ENCODE data around the gene FAM193A.
"Not testable (repeated sequence)": the region's sequence is repeated elsewhere in the genome, so short reads cannot be mapped to it uniquely, and the experiment has no call there.

Gene FAM193A

GRCh38 chr4:2750719-2751605 lies 214.5 kb downstream of the FAM193A start:
- no peak for DNase-seq (ENCODE audit: low spot score)

GRCh38 chr4:2753436-2753835 lies 217.0 kb downstream of the FAM193A start:
- DNase-seq (ENCODE audit: low spot score) = no peak

- no peak for DNase-seq (ENCODE audit: low spot score)
These were observed 218.7 kb downstream of the FAM193A start for GRCh38 chr4:2754848-2755819.

GRCh38 chr4:2755821-2756690 lies 219.6 kb downstream of the FAM193A start, which contains the start of gene TNIP2:
TSS of gene TNIP2 (minus strand) at chr4:2756336. CDS start at chr4:2756289, 47 bp downstream.
- DNase-seq (ENCODE audit: low spot score) = peak; percentile 79

- no peak for DNase-seq (ENCODE audit: low spot score)
These were observed 220.4 kb downstream of the FAM193A start for GRCh38 chr4:2756691-2757350.

- no peak for DNase-seq (ENCODE audit: low spot score)
These were observed 221.0 kb downstream of the FAM193A start for GRCh38 chr4:2757426-2757825.

GRCh38 chr4:2761035-2761923 lies 224.8 kb downstream of the FAM193A start:
- DNase-seq (ENCODE audit: low spot score) = no peak

- DNase-seq (ENCODE audit: low spot score) = no peak
These were observed 225.6 kb downstream of the FAM193A start for GRCh38 chr4:2762048-2762447.

- not testable (repeated sequence) for DNase-seq (ENCODE audit: low spot score)
These were observed 226.3 kb downstream of the FAM193A start for GRCh38 chr4:2762486-2763370.

- DNase-seq (ENCODE audit: low spot score) = no peak
These were observed 227.1 kb downstream of the FAM193A start for GRCh38 chr4:2763511-2763967.

GRCh38 chr4:2765832-2766526 lies 229.5 kb downstream of the FAM193A start:
- no peak for DNase-seq (ENCODE audit: low spot score)

- no peak for DNase-seq (ENCODE audit: low spot score)
These were observed 230.7 kb downstream of the FAM193A start for GRCh38 chr4:2767046-2767704.

- DNase-seq (ENCODE audit: low spot score) = no peak
These were observed 231.2 kb downstream of the FAM193A start for GRCh38 chr4:2767705-2768074.

- no peak for DNase-seq (ENCODE audit: low spot score)
These were observed 231.7 kb downstream of the FAM193A start for GRCh38 chr4:2768124-2768523.

- DNase-seq (ENCODE audit: low spot score) = no peak
These were observed 232.5 kb downstream of the FAM193A start for GRCh38 chr4:2768921-2769336.

- no peak for DNase-seq (ENCODE audit: low spot score)
These were observed 234.8 kb downstream of the FAM193A start for GRCh38 chr4:2771264-2771663.

- not testable (repeated sequence) for DNase-seq (ENCODE audit: low spot score)
These were observed 244.2 kb downstream of the FAM193A start for GRCh38 chr4:2780643-2781042.

- DNase-seq (ENCODE audit: low spot score) = no peak
These were observed 245.5 kb downstream of the FAM193A start for GRCh38 chr4:2781911-2782310.

Data from COLO829 (cell line).